ENCODE results near the gene LSM2. TPM values are rescaled to one million over a fixed set of nuclear protein-coding genes. Genes with fewer than 3 reads are reported as not detected.
A peak's percentile ranks its signal among the peaks of the same experiment; 100 is the strongest.

LSM2 gene
- total and polyA plus RNA-seq, 9 of the 15 experiments (the other 6 are each of a cell fraction or from before 2014, with no cell fraction given) = 154 to 407 (median 223) TPM

DNA sequence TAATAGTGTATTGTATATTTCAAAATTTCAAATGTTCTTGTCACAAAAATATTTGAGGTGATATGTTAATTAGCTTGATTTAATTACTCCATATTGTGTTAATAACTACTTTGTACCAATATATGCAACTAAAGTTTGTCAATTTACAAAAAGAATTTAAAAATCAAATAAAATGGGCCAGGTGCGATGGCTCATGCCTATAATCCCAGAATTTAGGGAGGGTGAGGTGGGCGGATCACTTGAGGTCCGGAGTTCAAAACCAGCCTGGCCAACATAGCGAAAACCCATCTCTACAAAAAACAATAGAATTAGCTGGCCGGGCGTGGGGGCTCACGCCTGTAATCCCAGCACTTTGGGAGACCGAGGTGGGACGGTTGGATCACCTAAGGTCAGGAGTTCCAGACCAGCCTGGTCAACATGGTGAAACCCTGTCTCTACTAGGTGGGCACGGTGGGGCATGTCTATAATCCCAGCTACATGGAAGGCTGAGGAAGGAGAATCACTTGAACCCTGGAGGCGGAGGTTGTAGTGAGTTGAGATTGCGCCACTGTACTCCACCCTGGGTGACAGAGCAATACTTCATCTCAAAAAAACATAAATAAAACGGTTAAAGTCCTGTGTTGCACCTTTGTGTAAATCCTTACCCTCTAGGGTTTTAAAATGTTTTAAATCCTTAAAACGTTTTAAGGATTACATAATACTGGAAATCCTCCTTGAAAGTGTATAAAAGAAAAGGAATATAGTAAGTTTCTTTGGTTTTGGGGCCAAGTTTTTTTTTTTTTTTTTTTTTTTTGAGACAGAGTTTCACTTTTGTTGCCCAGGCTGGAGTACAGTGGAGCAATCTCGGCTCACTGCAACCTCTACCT is 24.8 kb upstream of the LSM2 start (continued):
- TF ChIP-seq, protein P1, sequence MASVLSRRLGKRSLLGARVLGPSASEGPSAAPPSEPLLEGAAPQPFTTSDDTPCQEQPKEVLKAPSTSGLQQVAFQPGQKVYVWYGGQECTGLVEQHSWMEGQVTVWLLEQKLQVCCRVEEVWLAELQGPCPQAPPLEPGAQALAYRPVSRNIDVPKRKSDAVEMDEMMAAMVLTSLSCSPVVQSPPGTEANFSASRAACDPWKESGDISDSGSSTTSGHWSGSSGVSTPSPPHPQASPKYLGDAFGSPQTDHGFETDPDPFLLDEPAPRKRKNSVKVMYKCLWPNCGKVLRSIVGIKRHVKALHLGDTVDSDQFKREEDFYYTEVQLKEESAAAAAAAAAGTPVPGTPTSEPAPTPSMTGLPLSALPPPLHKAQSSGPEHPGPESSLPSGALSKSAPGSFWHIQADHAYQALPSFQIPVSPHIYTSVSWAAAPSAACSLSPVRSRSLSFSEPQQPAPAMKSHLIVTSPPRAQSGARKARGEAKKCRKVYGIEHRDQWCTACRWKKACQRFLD (CRISPR knock-in tag; IDR thresholded peaks at IDR 0.05) = no peak
- TF ChIP-seq NONO (IDR thresholded peaks at IDR 0.05; ENCODE audit: low read depth in 2 of 2, low read length in 1 of 2) = no peak
- peak; percentile 63; the same call in 1 of the 2 replicates for TF ChIP-seq FOXK1 (CRISPR knock-in tag; IDR thresholded peaks at IDR 0.05; ENCODE audit: borderline replicate concordance)
- TF ChIP-seq, protein P2, sequence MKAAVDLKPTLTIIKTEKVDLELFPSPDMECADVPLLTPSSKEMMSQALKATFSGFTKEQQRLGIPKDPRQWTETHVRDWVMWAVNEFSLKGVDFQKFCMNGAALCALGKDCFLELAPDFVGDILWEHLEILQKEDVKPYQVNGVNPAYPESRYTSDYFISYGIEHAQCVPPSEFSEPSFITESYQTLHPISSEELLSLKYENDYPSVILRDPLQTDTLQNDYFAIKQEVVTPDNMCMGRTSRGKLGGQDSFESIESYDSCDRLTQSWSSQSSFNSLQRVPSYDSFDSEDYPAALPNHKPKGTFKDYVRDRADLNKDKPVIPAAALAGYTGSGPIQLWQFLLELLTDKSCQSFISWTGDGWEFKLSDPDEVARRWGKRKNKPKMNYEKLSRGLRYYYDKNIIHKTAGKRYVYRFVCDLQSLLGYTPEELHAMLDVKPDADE (conservative IDR thresholded peaks at IDR 0.05; ENCODE audit: control insufficient read depth, low read depth, low read length) = 0 out of 2 replicates have a peak, but pooled peaks have one; percentile 19
- TF ChIP-seq GTF2A2 (tag; IDR thresholded peaks at IDR 0.05) = no peak
- peak; percentile 45; the same call in 1 of the 2 replicates for TF ChIP-seq SMARCE1 (IDR thresholded peaks at IDR 0.05)
- TF ChIP-seq CHD1 (IDR thresholded peaks at IDR 0.05; ENCODE audit: low read length) = peak; percentile 50
- TF ChIP-seq, protein P3, sequence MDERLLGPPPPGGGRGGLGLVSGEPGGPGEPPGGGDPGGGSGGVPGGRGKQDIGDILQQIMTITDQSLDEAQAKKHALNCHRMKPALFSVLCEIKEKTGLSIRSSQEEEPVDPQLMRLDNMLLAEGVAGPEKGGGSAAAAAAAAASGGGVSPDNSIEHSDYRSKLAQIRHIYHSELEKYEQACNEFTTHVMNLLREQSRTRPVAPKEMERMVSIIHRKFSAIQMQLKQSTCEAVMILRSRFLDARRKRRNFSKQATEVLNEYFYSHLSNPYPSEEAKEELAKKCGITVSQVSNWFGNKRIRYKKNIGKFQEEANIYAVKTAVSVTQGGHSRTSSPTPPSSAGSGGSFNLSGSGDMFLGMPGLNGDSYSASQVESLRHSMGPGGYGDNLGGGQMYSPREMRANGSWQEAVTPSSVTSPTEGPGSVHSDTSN (CRISPR knock-in tag; IDR thresholded peaks at IDR 0.05; ENCODE audit: low read depth) = no peak
- TF ChIP-seq, protein P3 (tag; conservative IDR thresholded peaks at IDR 0.05; ENCODE audit: low read depth) = peak; percentile 81
- peak in 1 of 2 experiments; percentile 52; a peak in 1 of 4 replicates for TF ChIP-seq FOXK2 (conservative IDR thresholded peaks at IDR 0.05 in 1 of 2, IDR thresholded peaks at IDR 0.05 in 1 of 2; ENCODE audit: low read depth in 2 of 2)
- TF ChIP-seq, protein P4, sequence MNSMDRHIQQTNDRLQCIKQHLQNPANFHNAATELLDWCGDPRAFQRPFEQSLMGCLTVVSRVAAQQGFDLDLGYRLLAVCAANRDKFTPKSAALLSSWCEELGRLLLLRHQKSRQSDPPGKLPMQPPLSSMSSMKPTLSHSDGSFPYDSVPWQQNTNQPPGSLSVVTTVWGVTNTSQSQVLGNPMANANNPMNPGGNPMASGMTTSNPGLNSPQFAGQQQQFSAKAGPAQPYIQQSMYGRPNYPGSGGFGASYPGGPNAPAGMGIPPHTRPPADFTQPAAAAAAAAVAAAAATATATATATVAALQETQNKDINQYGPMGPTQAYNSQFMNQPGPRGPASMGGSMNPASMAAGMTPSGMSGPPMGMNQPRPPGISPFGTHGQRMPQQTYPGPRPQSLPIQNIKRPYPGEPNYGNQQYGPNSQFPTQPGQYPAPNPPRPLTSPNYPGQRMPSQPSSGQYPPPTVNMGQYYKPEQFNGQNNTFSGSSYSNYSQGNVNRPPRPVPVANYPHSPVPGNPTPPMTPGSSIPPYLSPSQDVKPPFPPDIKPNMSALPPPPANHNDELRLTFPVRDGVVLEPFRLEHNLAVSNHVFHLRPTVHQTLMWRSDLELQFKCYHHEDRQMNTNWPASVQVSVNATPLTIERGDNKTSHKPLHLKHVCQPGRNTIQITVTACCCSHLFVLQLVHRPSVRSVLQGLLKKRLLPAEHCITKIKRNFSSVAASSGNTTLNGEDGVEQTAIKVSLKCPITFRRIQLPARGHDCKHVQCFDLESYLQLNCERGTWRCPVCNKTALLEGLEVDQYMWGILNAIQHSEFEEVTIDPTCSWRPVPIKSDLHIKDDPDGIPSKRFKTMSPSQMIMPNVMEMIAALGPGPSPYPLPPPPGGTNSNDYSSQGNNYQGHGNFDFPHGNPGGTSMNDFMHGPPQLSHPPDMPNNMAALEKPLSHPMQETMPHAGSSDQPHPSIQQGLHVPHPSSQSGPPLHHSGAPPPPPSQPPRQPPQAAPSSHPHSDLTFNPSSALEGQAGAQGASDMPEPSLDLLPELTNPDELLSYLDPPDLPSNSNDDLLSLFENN (IDR thresholded peaks at IDR 0.05; ENCODE audit: low read depth in 2 of 2, low read length in 2 of 2) = no peak
- TF ChIP-seq KDM4B (IDR thresholded peaks at IDR 0.05; ENCODE audit: borderline replicate concordance in 2 of 2, low read depth in 1 of 2) = no peak
- no peak for TF ChIP-seq ZNF551 (CRISPR knock-in tag; IDR thresholded peaks at IDR 0.05)
- TF ChIP-seq, protein P5, sequence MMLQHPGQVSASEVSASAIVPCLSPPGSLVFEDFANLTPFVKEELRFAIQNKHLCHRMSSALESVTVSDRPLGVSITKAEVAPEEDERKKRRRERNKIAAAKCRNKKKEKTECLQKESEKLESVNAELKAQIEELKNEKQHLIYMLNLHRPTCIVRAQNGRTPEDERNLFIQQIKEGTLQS (IDR thresholded peaks at IDR 0.05) = no peak
- TF ChIP-seq, protein P5 (CRISPR knock-in tag; conservative IDR thresholded peaks at IDR 0.05) = no peak
